GM19324 (cell line): Measurements from ENCODE around the gene PAPPA2.

Experiments used
- ATAC-seq: cut with Tn5 transposase; IDR thresholded peaks from one replicate; pipeline ENCODE4 v1.9.1; 2021; ENCODE audit warnings: mild to moderate bottlenecking, moderate library complexity; ENCODE audit not compliant: unreplicated experiment, low FRiP score

Gene PAPPA2

GRCh38 chr1:176791906-176792305 is 328.9 kb downstream of the PAPPA2 start:
- ATAC-seq = no peak

GRCh38 chr1:176794897-176795508 is 332.0 kb downstream of the PAPPA2 start:
- no peak for ATAC-seq

GRCh38 chr1:176795929-176796328 is 333.0 kb downstream of the PAPPA2 start:
- ATAC-seq = no peak

GRCh38 chr1:176796583-176796982 is 333.6 kb downstream of the PAPPA2 start:
- ATAC-seq = no peak

- no peak for ATAC-seq
Observed at GRCh38 chr1:176799327-176799726, 336.4 kb downstream of the PAPPA2 start.

GRCh38 chr1:176800978-176801513 is 338.1 kb downstream of the PAPPA2 start:
- no peak for ATAC-seq

- no peak for ATAC-seq
Observed at GRCh38 chr1:176801514-176802020, 338.6 kb downstream of the PAPPA2 start.

- no peak for ATAC-seq
Observed at GRCh38 chr1:176802316-176802715, 339.3 kb downstream of the PAPPA2 start.

- ATAC-seq = no peak
Observed at GRCh38 chr1:176803042-176803441, 340.1 kb downstream of the PAPPA2 start.

GRCh38 chr1:176803596-176803995 is 340.6 kb downstream of the PAPPA2 start:
- ATAC-seq = no peak

- no peak for ATAC-seq
Observed at GRCh38 chr1:176809292-176809691, 346.3 kb downstream of the PAPPA2 start.

- ATAC-seq = no peak
Observed at GRCh38 chr1:176811511-176812288, 348.7 kb downstream of the PAPPA2 start.

- ATAC-seq = no peak
Observed at GRCh38 chr1:176815621-176816020, 352.6 kb downstream of the PAPPA2 start.

- ATAC-seq = no peak
Observed at GRCh38 chr1:176816232-176816631, 353.3 kb downstream of the PAPPA2 start.

GRCh38 chr1:176820391-176821031 is 357.5 kb downstream of the PAPPA2 start:
- ATAC-seq = no peak

- no peak for ATAC-seq
Observed at GRCh38 chr1:176826265-176826664, 363.3 kb downstream of the PAPPA2 start.

GRCh38 chr1:176829261-176829660 is 366.3 kb downstream of the PAPPA2 start:
- no peak for ATAC-seq

GRCh38 chr1:176831150-176831549 is 368.2 kb downstream of the PAPPA2 start:
- ATAC-seq = no peak

GRCh38 chr1:176837708-176838107 is 374.7 kb downstream of the PAPPA2 start:
- ATAC-seq = no peak

GRCh38 chr1:176838276-176838995 is 375.5 kb downstream of the PAPPA2 start:
- no peak for ATAC-seq

GRCh38 chr1:176839216-176839615 is 376.2 kb downstream of the PAPPA2 start:
- ATAC-seq = no peak
